NCI-H345 treated with DMSO at 0.1 percent for 48 hours (cell line): Measurements from ENCODE around the gene TXN2.
"Not testable (repeated sequence)": the region's sequence is repeated elsewhere in the genome, so short reads cannot be mapped to it uniquely, and the experiment has no call there.

Experiments used
- DNase-seq: peaks from one replicate; lab custom pipeline; 2025; ENCODE audit not compliant: unreplicated experiment; lab: John Stamatoyannopoulos, UW

Gene TXN2

GRCh38 chr22:36432592-36433317, 48.7 kb downstream of the TXN2 start:
- no peak for DNase-seq

- DNase-seq: no peak
Observed at GRCh38 chr22:36431977-36432376, 49.5 kb downstream of the TXN2 start.

GRCh38 chr22:36430863-36431262, 50.6 kb downstream of the TXN2 start:
- no peak for DNase-seq

GRCh38 chr22:36427952-36428351, 53.5 kb downstream of the TXN2 start:
- not testable (repeated sequence) for DNase-seq

GRCh38 chr22:36425977-36426523, 55.4 kb downstream of the TXN2 start:
- no peak for DNase-seq

- no peak for DNase-seq
Observed at GRCh38 chr22:36424901-36425579, 56.4 kb downstream of the TXN2 start.

GRCh38 chr22:36424466-36424865, 57.0 kb downstream of the TXN2 start:
- DNase-seq: not testable (repeated sequence)

GRCh38 chr22:36423461-36424404, 57.7 kb downstream of the TXN2 start:
- DNase-seq: no peak

GRCh38 chr22:36422287-36423014, 59.0 kb downstream of the TXN2 start:
- no peak for DNase-seq

- DNase-seq: no peak
Observed at GRCh38 chr22:36419912-36420882, 61.2 kb downstream of the TXN2 start.

- no peak for DNase-seq
Observed at GRCh38 chr22:36419177-36419911, 62.1 kb downstream of the TXN2 start.

- DNase-seq: no peak
Observed at GRCh38 chr22:36417281-36417686, 64.2 kb downstream of the TXN2 start.
